DMS114 treated with DMSO at 0.1 percent for 48 hours (cell line): ENCODE results near the gene CIDEB.
A peak's percentile ranks its signal among the peaks of the same experiment; 100 is the strongest.
"Not testable (repeated sequence)": the region's sequence is repeated elsewhere in the genome, so short reads cannot be mapped to it uniquely, and the experiment has no call there.

ENCODE experiments used
- DNase-seq: peaks from one replicate; lab custom pipeline; 2025; ENCODE audit not compliant: unreplicated experiment; lab: John Stamatoyannopoulos, UW

The CIDEB gene

DNA sequence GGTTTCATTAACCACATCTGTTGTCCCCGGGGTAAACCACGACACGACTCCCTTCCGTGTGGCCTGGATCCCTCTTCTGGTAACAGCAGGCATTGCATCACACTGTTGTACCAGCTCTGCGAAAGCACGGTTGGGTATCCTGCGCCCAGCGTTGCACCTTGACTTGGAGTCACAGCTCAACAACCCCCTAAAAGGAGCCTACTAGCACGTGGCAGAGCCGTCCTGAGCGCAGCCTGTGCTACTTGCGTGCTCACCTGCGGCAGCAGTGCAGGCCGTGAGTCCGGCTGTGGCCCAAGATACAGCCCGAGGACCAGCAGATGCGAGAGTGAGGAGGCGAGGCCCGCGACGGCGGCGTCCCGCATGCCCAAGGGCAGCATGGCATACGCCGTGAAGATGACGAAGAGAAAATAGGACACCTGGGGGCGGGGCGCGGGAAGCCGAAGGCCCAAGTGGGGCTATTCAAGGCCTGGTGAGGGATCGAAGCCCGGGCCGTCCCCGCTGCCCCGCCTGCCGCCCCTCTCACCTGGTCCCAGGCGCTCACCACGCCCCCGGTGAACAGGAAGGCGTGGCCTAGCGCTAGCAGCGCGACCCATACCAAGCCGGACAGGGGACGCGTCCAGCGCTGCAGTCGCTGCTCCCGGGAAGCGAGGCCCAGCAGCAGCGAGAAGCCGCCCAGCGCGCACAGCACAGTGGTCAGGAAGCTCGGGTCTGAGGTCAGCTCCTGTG is 24.7 kb upstream of the CIDEB start:
- DNase-seq = peak; percentile 6

DNA sequence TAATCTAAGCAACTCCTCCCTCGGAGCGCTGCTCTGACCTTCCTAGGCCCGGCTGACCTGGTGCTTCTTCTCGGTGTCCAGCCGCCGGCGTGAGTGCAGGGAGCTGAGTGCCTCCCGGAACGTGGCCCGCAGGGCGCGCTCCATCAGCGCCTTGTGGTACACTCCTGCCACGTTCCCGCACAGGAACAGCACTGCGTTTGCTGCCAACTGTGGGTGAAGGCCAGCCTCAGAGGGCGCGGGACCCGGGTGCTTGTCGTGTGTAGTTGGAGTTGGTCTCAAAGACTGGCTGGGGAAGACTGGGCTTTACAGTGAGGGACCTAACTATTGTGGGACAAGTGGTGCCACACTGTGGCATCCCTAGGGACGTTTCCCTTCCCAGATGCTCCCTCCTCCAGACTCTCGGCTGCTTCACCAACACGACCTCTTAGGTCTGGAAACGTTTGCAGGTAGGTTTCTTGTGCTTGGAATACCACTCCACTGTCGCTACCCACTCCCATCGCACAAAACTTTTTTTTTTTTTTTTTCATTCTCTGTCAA is 24.0 kb upstream of the CIDEB start:
- no peak for DNase-seq

DNA sequence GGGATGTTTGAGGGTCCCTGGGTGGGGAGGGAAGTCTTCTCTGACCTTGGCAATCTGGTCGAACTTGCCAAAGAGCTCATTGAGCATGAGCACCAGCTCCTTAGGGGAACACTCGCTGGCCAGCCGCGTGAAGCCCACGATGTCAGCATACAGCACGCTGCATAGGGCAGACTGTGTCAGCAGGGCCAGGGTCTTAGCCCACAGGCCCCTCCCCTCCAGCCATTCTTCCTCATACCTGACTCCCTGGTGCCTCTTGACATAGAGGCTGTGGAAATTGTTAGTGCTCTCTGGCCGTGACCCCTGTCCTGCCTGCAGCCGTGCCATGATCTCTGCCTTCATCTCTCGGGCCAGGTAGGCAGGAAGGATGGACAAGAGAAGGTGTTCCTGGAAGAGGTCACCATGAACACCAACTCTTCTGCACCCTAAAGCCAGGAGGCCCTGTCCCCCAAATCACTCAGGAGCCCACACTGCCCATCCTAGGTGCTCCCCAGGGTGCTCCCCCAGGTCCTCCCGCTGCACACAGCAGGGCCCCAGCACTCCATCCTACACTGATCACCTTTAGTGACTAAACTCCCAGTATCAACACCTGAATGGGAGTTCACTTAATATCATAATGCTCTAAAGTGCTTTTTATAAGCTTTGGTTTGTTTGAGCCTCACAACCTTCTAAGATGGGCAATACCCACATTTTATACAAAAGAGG is 23.3 kb upstream of the CIDEB start:
- DNase-seq = no peak

DNA sequence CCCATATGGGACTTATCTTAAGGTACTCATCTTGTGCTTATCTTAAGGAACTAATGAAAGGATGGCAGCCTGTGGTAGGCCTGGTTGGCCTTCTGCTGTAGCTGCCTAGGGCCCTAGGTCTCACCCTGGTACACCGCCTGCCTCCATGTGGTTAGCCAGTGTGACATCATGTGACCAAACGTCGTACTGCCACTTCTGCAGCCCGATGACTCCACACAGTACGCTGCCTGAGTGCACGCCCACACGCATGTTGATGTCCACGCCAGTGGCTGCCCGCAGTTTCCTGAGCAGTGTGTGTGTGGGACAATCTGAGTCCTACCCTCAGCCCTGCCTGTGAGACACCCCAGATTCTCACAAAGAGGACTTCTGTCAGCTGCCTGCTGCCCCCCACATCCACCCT is 22.0 kb upstream of the CIDEB start:
- DNase-seq = no peak

DNA sequence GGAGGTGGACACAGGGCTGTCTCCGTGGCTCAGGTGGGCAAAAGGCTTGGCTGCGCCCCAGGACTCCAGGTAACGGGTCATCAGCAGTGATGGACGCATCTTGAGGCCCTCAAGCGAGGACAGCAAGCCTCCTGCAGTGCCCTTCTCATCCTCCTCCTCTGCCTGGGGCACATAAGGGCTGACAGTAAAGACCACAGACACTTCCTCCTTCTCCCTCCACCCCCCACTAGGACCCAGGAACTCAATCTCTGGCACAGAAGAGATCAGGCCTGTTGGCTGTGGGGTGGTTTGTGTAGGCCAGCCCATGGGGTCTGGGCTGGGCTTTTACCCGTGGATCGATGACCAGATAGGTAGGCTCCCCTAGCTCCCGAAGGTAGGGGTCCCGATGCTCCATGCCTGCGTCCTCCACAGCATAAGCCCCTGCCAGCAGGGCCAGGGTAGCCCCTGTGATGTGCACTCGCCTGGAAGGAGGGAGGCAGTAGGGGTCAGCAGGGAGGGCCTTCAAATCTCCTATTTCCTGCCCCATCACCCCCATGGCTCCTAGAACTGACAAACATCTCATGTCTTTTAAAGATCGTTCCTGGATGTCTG is 21.4 kb upstream of the CIDEB start:
- DNase-seq = no peak

DNA sequence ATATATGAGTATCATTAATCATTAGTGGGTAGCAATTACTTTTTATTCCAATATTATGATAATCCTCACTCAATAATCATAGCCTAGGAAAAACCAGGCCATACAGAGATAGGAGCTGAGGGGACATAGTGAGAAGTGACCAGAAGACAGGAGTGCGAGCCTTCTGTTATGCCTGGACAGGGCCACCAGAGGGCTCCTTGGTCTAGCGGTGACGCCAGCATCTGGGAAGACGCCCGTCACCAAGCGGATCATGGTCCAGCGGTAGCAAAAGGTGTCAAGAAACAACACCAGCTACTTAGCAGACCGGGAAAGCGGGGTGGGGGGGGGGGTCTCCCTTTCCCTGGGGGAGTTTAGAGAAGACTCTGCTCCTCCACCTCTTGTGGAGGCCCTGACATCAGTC is 20.1 kb upstream of the CIDEB start:
- DNase-seq = not testable (repeated sequence)

DNA sequence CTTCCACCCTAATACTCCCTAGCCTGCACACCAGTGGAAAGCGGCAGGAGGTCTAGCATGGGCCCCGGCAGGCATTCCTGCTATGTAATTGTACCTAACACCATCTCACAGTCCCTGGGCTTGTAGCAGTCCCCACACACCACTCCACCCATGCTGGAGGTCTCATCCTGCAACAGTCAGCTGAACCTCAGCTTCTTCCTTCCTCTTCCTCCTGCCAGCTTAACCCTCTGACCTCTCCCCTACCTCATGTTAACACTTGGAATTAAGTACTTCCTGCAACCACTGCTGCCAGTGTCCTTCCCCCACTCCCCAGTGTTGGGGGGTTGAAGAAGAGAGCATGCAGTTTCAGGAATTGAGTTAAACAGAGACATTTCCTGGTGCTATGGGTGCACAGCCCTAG is 19.5 kb upstream of the CIDEB start:
- DNase-seq = no peak

DNA sequence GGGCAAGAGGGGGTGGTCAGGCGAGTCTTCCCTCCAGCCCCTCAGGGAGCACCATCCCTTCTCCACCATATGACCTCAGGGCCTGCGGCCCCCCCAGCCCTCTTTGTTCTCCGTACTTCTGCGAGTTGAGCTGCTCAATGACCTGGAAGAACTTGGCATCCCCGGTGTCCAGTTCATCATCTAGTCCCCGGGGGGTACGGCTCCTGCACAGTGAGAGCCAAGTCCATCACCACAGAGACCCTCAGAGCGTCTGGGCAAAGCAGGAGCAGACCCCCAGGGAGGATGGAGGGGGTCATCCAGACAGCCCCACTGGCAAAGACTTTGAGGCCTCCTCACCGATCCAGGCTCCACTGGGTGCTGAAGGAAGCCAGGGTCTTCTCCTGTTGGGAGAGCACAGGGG is 18.2 kb upstream of the CIDEB start:
- no peak for DNase-seq

DNA sequence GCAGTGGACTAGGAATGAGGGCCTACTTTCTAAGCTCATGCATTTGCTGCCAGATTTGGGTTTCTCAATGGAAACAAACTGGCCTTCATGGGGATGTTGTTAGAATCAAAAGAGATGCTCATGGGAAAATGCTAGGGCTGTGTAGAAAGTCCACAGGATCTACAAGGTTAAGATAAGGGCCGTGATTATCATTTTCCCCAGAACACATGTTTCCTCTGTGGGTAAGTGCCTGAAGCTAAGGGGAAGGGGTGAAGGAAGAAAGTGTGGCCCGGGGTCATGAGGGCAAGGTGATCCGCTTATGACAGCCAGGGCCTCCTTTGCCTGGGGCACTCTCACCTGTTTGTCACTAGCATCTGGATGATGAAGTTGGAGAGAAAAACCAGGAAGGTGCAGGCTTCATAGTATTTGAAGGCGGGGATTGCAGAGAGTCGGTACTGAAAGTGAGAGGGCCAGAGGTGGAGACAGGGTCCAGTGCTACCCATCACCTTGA is 17.3 kb upstream of the CIDEB start:
- no peak for DNase-seq

DNA sequence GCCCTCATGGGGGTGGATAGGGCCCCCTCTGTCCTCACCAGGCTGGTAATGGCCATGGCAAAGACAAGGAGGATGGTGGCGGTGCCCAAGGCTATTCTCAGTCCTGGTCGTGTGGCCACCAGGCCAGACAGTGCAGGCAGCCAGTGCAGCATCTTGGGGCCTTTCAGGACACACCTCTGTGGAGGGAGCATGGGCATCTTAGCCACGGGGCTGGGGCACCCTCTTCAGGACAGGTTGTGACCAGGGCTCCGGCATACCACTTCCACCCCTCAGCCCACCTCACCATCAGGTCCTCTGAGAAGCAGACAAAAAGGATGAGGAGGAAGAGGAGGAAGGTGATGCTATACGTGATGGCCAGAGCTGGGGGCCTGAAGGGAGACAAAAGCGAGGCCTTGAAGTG is 16.2 kb upstream of the CIDEB start:
- no peak for DNase-seq

DNA sequence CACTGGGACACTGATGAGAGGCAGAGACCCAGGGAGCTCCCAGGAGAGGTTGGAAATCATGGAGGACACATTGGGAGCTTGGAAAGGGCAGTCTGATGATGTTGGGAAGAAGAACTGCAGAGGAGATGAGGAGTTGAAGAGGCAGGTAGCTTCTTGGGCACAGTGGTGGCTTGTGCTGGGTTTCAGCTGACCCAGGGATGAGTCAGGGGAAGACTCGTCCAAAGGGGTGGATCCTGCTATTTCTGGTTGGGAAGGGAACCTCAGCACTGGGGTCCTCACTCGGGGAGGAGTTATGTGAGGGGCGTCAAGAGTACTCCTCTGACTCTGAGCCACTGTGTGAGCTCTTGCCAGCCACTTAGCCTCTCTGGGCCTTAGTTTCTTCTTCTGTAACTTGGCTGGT is 15.6 kb upstream of the CIDEB start:
- DNase-seq = no peak

DNA sequence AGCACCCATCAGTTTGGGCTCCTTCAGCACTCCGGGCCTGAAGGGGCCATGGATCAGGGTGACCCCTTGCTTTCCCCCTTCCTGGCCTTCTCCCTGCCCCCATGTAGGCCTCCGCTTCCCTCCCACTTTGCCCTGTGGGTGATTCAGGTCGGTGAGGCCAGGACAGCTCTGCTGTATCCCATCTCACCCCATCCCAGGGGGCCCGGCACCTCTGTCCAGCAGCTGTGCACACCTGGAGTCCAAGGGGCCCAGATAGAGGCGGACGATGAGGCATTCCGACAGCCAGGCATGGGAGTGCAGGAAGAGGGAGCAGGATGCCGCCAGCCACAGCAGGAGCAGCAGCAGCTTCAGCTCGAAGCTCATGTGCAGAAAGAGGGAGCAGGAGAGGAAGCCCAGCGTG is 14.9 kb upstream of the CIDEB start:
- DNase-seq = no peak

DNA sequence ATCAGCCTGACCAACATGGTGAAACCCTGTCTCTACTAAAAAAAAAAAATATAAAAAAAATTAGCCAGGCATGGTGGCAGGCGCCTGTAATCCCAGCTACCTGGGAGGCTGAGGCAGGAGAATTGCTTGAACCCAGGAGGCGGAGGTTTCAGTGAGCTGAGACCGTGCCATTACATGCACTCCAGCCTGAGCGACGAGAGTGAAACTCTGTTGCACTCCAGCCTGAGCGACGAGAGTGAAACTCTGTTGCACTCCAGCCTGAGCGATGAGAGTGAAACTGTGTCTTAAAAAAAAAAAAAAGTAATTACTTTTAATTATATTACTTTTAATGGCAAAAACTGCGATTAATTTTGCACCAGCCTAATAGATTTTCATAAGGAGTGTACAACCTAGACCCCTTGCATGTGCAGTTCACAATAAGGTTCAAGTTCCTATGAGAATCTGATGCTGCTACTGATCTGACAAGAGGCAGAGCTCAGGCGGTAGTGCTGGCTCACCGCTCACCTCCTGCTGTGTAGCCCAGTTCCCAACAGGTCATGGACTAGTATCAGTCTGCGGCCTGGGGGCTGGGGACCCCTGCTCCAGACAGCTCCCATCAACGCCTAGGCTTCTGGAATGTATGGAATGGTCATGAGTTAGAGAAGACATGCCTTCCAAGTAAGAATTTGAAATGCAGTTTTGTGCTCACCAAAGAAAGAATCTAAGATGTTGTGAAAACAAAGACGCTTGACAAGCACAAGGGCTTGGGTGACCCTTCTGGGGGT is 13.6 kb upstream of the CIDEB start:
- DNase-seq = no peak

DNA sequence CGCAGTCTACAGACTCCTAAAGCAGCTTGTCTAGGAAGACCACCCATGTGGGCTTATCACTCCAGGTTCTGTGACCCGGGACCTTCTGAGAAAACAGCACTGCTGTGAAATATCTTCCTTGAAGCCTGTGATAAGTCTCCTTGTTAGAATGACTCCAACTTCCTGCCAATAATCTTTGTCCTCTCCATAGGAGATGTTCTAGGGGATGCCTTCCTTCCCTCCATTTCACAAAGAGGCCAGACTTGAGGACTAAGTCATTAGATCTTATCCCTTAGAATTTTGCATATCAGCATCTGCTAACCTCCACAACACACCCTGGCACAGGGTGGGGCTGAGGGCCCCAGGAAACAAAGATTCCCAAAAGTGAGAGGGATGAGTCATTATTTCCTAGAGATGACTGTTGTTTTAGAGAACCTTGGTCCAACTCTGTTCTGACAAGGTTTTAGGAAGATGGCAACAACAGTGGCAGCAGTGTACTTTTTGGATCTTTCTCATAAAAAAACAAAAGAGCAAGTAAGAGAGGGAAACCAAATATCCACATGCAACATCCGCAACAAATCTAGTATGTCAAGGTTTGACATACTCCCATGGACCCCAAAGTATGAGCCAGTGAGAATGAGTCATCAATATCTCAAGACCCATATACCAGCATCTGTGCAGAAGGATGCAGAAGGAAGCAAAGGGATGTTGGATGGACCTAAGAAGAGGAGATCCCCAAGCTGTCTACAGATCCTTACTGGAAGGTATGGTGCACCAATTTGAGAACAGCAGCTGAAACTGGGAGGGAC is 9.6 kb upstream of the CIDEB start:
- DNase-seq = no peak

DNA sequence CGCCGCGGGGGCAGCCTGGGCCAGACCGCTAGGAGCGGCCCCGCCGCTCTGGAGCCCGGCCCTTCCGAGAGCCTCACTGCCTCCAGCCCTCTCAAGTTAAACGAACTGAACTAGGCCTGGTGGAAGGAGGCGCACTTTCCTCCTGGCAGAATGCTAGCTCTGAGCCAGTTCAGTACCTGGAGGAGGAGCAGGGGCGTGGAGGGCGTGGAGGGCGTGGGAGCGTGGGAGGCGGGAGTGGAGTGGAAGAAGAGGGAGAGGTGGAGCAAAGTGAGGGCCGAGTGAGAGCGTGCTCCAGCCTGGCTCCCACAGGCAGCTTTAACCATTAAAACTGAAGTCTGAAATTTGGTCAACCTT is 8.8 kb upstream of the CIDEB start:
- DNase-seq = no peak

DNA sequence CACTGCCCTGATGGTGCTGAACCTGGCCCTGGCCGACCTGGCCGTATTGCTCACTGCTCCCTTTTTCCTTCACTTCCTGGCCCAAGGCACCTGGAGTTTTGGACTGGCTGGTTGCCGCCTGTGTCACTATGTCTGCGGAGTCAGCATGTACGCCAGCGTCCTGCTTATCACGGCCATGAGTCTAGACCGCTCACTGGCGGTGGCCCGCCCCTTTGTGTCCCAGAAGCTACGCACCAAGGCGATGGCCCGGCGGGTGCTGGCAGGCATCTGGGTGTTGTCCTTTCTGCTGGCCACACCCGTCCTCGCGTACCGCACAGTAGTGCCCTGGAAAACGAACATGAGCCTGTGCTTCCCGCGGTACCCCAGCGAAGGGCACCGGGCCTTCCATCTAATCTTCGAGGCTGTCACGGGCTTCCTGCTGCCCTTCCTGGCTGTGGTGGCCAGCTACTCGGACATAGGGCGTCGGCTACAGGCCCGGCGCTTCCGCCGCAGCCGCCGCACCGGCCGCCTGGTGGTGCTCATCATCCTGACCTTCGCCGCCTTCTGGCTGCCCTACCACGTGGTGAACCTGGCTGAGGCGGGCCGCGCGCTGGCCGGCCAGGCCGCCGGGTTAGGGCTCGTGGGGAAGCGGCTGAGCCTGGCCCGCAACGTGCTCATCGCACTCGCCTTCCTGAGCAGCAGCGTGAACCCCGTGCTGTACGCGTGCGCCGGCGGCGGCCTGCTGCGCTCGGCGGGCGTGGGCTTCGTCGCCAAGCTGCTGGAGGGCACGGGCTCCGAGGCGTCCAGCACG is 8.2 kb upstream of the CIDEB start:
- no peak for DNase-seq

DNA sequence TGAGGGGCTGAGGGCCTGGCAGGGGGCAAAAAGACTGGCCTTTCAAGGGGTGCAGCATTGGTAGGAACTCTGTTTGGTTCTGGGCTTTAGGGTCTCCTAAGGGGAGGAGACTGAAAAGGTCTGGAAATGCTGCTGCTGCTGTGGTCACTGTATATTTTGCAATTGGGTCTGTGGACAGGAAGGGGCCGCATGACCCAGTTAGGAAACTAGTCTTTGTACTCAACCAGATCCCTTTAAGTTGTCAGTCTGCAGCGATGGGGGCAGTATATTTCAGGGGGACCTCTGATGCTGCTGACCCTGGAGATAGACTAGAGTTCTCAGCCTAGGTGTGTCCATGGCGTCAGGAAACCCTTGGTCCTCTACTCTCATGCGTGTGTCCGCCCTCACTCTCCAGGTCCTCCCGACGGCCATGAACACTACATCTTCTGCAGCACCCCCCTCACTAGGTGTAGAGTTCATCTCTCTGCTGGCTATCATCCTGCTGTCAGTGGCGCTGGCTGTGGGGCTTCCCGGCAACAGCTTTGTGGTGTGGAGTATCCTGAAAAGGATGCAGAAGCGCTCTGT is 7.5 kb upstream of the CIDEB start:
- DNase-seq = no peak

DNA sequence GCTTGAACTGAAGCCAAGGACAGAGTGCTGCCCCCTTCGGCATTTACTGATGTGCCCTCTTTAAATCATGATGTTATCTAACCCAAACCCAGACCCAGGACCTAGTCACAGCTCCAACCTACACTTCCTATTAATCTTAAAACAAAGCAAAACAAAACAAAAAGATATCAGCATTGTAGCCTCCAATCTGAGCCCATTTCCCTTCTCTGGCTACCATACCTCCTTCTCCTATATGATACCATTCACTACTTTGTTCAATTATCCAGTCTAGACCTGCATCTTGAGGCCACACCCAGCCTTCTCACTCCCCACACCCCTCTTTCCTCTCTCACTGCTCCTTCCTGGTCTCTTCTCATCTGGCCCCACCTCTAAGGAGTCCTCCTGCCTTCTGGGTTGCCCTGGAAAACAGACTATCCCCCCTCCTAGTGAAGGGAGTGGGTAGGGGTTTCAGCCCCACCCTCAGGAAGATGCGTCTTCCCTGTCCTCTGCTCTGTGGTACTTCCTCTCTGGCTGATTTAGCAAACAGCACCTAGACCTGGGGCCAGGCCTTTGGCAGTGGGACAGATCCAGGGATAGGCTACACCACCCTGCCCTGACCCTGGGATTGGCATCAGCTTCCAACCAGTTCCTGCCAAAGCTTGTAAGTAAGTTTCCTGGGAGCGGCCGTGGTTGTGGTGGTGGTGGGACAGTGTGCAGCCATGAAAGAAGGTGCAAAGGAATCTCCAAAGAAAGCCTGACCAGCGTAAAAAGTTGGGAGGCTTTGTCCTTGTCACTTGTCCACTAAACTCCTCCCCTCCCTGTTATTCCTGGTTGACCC is 6.8 kb upstream of the CIDEB start:
- DNase-seq = no peak

DNA sequence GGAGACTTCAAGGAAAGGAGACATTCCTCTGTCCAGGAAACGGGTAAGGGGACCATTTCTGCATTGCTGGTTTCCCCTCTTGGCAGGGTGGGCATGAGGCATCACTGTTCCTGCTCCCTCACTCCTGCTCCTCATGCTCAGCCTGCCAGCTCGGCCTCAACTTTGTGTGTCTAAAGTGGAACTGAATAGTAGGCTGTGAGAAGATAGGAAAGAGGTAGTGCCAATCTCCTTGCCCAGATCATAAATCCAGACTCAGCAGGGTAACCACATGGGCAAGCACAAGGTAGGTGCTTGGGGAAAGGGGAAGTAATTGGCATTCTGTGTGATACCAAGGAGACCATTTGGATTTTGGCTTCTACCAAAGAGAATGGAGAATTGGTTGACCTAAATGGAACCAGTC is 6.1 kb upstream of the CIDEB start:
- DNase-seq = no peak
